DND-41 (cell line): ENCODE data around the gene NRXN2.

Experiments
- ATAC-seq: fragments of 200-7000 bp; cut with Tn5 transposase; 3 replicates; pipeline ENCODE4 v1.9.1; 2021; ENCODE audit warnings: low read depth; ENCODE audit not compliant: insufficient read depth
- DNase-seq: peaks from one replicate; pipeline ENCODE4 v3.0.0-alpha.2; 2020
- H2AFZ ChIP-seq: 2 replicates; pipeline ENCODE4 v1.6.0; 2012; ENCODE audit warnings: low read depth, low read length
- H3K27ac ChIP-seq: 2 replicates; pipeline ENCODE4 v1.5.1; 2012; ENCODE audit warnings: low read length, inconsistent platforms
- H3K27me3 ChIP-seq: fragments of 200-600 bp; sonication (generic); 2 replicates; pipeline ENCODE4 v1.6.0; 2012; ENCODE audit warnings: low read length, mild to moderate bottlenecking, inconsistent platforms; ENCODE audit not compliant: insufficient read depth, poor library complexity
- H3K36me3 ChIP-seq: 2 replicates; pipeline ENCODE4 v1.5.1; 2012; ENCODE audit warnings: low read length, inconsistent platforms; ENCODE audit not compliant: insufficient read depth
- H3K4me1 ChIP-seq: 2 replicates; pipeline ENCODE4 v1.5.1; 2012; ENCODE audit warnings: mild to moderate bottlenecking, low read length; ENCODE audit not compliant: insufficient read depth
- H3K4me2 ChIP-seq: 2 replicates; pipeline ENCODE4 v1.6.0; 2012; ENCODE audit warnings: mild to moderate bottlenecking, moderate library complexity, low read length, inconsistent platforms; ENCODE audit not compliant: insufficient read depth
- H3K4me3 ChIP-seq, 2 experiments: fragments of 200-600 bp in 1 of 2; shearing (Covaris generic) in 1 of 2; 2 replicates each; pipeline ENCODE4 v1.5.1; 2012 to 2016; ENCODE audit warnings: inconsistent platforms in 2 of 2, low read length in 2 of 2, mild to moderate bottlenecking in 2 of 2, low read depth in 1 of 2, moderate library complexity in 1 of 2
- H3K79me2 ChIP-seq: 2 replicates; pipeline ENCODE4 v1.6.0; 2012; ENCODE audit warnings: low read length, inconsistent platforms; ENCODE audit not compliant: insufficient read depth
- H3K9ac ChIP-seq: 2 replicates; pipeline ENCODE4 v1.6.0; 2012; ENCODE audit warnings: low read depth, mild to moderate bottlenecking, inconsistent platforms, low read length, moderate library complexity
- H3K9me3 ChIP-seq: 2 replicates; pipeline ENCODE4 v1.5.1; 2012; ENCODE audit warnings: low read length, moderate library complexity, mild to moderate bottlenecking, inconsistent platforms; ENCODE audit not compliant: insufficient read depth, severe bottlenecking
- H4K20me1 ChIP-seq: 2 replicates; pipeline ENCODE4 v1.6.0; 2012; ENCODE audit warnings: low read length; ENCODE audit not compliant: insufficient read depth
- CTCF ChIP-seq: IDR thresholded peaks from 2 replicates; pipeline ENCODE4 v1.5.1; 2012; ENCODE audit warnings: borderline replicate concordance, low read length, moderate library complexity, mild to moderate bottlenecking; ENCODE audit not compliant: poor library complexity, severe bottlenecking; ENCODE audit errors: extremely low read depth
- EZH2 ChIP-seq: IDR thresholded peaks from 3 replicates; pipeline ENCODE4 v1.6.1; 2012; ENCODE audit warnings: borderline replicate concordance, low read depth, mild to moderate bottlenecking, moderate library complexity, low read length, inconsistent platforms; ENCODE audit not compliant: severe bottlenecking

The NRXN2 gene

GRCh38 chr11:64715756-64716472 is 7.1 kb downstream of the NRXN2 start:
- Histone ChIP-seq H3K79me2 (no peaks in the 10 kb centered on the region), H4K20me1 (peaks cover 3% of the 10 kb centered on the region; the same call in 1 of the 2 replicates), H3K9me3 (no peaks in the 10 kb centered on the region), H2AFZ (no peak overlapping the region), H3K4me2 (no peak overlapping the region), H3K36me3 (no peaks in the 10 kb centered on the region), H3K27ac (no peak overlapping the region), H3K4me3 (no peak overlapping the region), H3K4me1 (no peaks in the 10 kb centered on the region), H3K9ac (no peak overlapping the region), H3K27me3 (peaks cover 10% of the 10 kb centered on the region)
- no peak for ATAC-seq
- no peak for TF ChIP-seq EZH2
- TF ChIP-seq CTCF = no peak
- no peak for DNase-seq

GRCh38 chr11:64715110-64715509 is 7.9 kb downstream of the NRXN2 start:
- Histone ChIP-seq H3K4me1 (no peaks in the 10 kb centered on the region), H3K4me3 (no peak overlapping the region), H3K9me3 (no peaks in the 10 kb centered on the region), H3K79me2 (no peaks in the 10 kb centered on the region), H3K9ac (no peak overlapping the region), H2AFZ (no peak overlapping the region), H4K20me1 (peaks cover 3% of the 10 kb centered on the region; the same call in 1 of the 2 replicates), H3K27me3 (peaks cover 10% of the 10 kb centered on the region), H3K27ac (no peak overlapping the region), H3K36me3 (no peaks in the 10 kb centered on the region), H3K4me2 (no peak overlapping the region)
- ATAC-seq = no peak
- TF ChIP-seq EZH2 = no peak
- TF ChIP-seq CTCF = no peak
- no peak for DNase-seq

- Histone ChIP-seq H3K9ac (no peak overlapping the region), H4K20me1 (peaks cover 3% of the 10 kb centered on the region; the same call in 1 of the 2 replicates), H3K4me2 (no peak overlapping the region), H2AFZ (no peak overlapping the region), H3K27ac (no peak overlapping the region), H3K4me1 (no peaks in the 10 kb centered on the region), H3K4me3 (no peak overlapping the region), H3K9me3 (no peaks in the 10 kb centered on the region), H3K79me2 (no peaks in the 10 kb centered on the region), H3K36me3 (no peaks in the 10 kb centered on the region), H3K27me3 (peaks cover 10% of the 10 kb centered on the region)
- DNase-seq (no peak), ATAC-seq (no peak)
- TF ChIP-seq CTCF (no peak), EZH2 (no peak)
These were observed 8.3 kb downstream of the NRXN2 start for GRCh38 chr11:64714666-64715065.
